ENCODE results near the gene MUC3A.
"Not testable (repeated sequence)": the region's sequence is repeated elsewhere in the genome, so short reads cannot be mapped to it uniquely, and the experiment has no call there.

MUC3A gene, protein sequence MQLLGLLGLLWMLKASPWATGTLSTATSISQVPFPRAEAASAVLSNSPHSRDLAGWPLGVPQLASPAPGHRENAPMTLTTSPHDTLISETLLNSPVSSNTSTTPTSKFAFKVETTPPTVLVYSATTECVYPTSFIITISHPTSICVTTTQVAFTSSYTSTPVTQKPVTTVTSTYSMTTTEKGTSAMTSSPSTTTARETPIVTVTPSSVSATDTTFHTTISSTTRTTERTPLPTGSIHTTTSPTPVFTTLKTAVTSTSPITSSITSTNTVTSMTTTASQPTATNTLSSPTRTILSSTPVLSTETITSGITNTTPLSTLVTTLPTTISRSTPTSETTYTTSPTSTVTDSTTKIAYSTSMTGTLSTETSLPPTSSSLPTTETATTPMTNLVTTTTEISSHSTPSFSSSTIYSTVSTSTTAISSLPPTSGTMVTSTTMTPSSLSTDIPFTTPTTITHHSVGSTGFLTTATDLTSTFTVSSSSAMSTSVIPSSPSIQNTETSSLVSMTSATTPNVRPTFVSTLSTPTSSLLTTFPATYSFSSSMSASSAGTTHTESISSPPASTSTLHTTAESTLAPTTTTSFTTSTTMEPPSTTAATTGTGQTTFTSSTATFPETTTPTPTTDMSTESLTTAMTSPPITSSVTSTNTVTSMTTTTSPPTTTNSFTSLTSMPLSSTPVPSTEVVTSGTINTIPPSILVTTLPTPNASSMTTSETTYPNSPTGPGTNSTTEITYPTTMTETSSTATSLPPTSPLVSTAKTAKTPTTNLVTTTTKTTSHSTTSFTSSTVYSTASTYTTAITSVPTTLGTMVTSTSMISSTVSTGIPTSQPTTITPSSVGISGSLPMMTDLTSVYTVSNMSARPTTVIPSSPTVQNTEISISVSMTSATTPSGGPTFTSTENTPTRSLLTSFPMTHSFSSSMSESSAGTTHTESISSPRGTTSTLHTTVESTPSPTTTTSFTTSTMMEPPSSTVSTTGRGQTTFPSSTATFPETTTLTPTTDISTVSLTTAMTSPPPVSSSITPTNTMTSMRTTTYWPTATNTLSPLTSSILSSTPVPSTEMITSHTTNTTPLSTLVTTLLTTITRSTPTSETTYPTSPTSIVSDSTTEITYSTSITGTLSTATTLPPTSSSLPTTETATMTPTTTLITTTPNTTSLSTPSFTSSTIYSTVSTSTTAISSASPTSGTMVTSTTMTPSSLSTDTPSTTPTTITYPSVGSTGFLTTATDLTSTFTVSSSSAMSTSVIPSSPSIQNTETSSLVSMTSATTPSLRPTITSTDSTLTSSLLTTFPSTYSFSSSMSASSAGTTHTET (N-terminal part only)

GRCh38 chr7:100949227-100949932 lies at the start of gene MUC3A:
TSS of gene MUC3A (plus strand) at chr7:100949534. CDS start at chr7:100949625, 91 bp downstream.
- no peak for DNase-seq (ENCODE audit: low spot score)

GRCh38 chr7:100900978-100901377 lies 48.4 kb upstream of the MUC3A start:
- DNase-seq (ENCODE audit: low spot score): no peak

DNA sequence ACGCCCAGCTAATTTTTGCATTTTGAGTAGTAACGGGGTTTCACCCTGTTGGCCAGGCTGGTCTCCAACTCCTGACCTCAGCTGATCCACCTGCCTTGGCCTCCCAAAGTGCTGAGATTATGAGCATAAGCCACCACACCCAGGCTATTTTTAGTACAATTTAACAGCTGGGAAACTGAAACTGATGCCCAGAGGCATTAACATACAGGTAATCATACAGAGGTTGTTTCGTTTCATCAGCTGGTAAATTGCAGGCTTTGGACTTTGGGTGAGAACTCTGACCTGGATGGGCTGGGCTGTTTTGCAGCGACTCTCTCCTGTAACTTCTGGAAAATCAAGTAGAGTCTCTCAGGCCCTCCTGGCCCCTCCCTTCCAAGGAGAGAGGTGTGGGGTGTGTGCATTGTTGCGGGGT lies 47.4 kb upstream of the MUC3A start:
- no peak for DNase-seq (ENCODE audit: low spot score)

DNA sequence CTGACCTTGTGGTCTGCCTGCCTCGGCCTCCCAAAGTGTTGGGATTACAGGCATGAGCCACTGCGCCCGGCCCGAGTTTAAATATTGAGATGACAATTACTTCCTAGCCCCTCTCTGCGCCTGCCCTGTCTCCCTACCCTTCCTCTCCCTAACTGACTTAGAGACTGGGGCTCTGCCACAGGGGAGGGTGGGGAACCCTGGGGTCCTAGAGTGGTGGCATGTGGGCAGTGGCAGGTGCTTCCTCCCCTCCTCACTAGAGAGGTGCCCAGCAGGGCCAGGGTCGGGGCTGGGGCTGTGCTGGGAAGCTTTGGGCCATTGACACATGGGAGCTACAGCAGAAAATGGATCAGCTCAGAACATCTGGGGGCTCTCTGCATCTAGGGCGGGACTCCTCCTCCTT lies 46.7 kb upstream of the MUC3A start:
- DNase-seq (ENCODE audit: low spot score): no peak

DNA sequence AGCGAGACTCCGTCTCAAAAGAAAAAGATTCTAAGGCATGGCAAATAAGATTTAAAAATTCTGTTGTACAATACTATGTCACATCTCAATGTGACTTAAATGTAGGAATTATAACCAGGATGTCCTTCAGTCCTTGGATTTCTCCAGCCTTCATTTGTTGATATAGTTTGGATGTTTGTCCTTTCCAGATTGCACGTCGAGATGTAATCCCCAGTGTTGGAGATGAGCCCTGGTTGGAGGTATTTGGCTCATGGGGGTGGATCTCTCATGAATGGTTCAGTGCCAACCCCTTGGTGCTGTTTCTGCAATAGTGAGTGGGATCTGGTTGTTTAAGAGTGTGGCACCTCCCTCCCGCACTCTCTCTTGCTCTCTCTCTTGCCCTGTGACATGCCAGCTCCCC lies 40.8 kb upstream of the MUC3A start:
- DNase-seq (ENCODE audit: low spot score): no peak

- DNase-seq (ENCODE audit: low spot score): not testable (repeated sequence)
Observed at GRCh38 chr7:100910443-100910842, 38.9 kb upstream of the MUC3A start.

- no peak for DNase-seq (ENCODE audit: low spot score)
Observed at GRCh38 chr7:100911484-100911883, 37.9 kb upstream of the MUC3A start.

GRCh38 chr7:100914208-100914878 lies 35.0 kb upstream of the MUC3A start:
- DNase-seq (ENCODE audit: low spot score): no peak

GRCh38 chr7:100914879-100915447 lies 34.4 kb upstream of the MUC3A start:
- DNase-seq (ENCODE audit: low spot score): no peak

DNA sequence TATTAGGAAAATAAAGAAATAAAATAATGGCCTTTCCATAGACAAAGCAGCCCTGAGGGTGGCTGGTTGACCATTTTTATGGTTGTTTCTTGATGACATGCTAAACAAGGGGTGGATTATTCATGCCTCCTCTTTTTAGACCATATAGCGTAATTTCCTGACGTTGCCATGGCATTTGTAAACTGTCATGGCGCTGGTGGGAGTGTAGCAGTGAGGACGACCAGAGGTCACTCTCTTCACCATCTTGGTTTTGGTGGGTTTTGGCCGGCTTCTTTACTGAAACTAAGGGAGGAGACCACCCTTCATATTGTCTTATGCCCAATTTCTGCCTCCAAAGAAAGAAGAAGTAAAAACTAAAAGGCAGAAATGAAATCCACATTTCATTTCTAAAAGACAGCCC lies 30.0 kb upstream of the MUC3A start:
- not testable (repeated sequence) for DNase-seq (ENCODE audit: low spot score)

DNA sequence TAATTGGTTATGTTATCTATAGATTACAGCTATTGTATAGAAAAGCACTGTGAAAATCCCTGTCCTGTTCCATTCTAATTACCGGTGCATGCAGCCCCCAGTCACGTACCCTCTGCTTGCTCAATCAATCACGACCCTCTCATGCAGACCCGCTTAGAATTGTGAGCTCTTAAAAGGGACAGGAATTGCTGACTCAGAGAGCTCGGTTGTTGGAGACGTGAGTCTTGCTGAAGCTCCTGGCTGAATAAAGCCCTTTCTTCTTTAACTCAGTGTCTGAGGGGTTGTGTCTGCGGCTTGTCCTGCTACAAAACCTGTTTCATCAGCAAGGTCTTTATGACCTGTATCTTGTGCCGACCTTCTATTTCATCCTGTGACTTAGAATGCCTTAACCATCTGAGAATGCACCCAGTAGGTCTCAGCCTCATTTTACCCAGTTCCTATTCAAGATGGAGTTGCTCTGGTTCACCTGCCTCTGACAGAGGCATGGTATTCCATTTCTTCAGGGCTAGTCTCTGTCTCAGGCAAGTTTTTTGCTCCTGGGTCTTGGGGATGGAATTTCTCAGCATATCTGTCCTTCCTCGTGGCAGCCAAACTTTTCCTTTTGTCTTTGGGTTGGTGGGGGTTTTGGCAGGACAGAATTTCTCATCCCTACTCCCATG lies 29.4 kb upstream of the MUC3A start:
- DNase-seq (ENCODE audit: low spot score): not testable (repeated sequence)

DNA sequence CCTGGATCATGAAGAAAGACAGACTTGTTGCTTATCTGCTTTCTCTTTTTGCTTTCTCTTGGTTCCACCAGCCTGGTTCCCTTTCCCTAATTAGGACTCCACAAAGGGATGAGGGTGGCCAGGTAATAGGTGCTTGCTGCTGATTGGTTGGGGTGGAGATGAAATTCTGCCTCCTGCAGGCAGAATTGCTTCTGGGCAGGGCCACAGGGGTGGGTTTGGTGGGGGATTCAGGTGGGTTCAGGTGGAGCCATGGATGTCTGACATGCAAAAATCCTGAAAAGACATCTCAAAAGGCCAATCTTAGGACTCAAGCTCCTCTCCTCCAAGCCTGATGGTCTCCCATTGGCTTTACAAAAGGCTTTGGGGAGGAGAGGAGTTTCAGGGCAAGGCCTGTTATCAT lies 28.3 kb upstream of the MUC3A start:
- no peak for DNase-seq (ENCODE audit: low spot score)

DNA sequence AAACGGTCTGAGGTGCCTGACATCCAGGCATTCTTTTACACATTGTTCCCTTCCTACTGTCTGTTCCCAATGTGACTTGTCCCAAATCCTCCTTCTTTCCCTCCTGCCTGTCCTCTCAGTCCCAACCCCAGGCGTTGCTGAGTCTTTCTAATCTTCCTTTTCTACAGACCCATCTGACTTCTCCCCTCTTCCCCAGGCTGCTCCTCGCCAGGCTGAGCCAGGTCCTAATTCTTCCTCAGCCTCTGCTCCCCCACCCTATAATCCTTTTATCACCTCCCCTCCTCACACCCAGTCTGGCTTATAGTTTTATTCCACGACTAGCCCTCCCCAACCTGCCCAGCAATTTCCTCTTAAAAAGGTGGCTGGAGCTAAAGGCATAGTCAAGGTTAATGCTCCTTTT lies 25.7 kb upstream of the MUC3A start:
- not testable (repeated sequence) for DNase-seq (ENCODE audit: low spot score)

DNA sequence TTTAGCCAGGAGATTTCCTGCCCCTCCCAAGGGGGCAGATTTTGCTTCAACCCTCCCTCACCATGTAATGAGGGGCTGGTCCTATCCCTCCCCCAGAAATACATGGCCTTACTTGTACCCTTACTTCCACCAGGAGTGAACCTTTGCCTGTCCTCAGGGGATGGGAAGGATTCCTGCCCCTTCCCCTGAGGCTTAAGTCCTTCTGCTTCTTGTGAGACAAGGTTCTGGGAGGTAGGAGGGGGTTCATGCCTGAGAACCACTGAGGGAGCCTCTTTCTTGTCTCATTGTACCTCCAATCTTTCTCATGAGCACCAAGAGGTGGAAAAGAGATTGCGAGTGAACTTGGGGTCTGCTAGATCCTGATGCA lies 19.5 kb upstream of the MUC3A start:
- DNase-seq (ENCODE audit: low spot score): no peak

DNA sequence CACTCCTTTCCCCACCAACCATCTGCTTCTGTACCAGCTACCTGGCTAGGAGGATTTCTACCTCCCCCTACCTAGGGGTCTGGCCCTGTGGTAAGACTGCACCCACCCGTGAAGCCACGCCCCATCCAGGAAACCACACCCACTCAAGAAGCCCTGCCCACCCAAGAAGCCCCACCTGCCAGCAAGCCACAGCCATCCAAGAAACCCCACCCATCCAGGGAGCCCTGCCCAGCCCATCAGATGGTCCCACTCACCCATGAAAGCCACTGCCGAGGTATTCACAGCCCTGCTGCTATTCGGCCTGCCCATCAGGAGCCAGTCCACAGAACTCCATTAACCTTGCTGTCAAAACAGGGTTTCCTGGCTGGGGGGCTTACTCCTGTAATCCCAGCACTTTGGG lies 15.6 kb upstream of the MUC3A start:
- DNase-seq (ENCODE audit: low spot score): no peak

- not testable (repeated sequence) for DNase-seq (ENCODE audit: low spot score)
Observed at GRCh38 chr7:100935381-100935780, 14.0 kb upstream of the MUC3A start.

DNA sequence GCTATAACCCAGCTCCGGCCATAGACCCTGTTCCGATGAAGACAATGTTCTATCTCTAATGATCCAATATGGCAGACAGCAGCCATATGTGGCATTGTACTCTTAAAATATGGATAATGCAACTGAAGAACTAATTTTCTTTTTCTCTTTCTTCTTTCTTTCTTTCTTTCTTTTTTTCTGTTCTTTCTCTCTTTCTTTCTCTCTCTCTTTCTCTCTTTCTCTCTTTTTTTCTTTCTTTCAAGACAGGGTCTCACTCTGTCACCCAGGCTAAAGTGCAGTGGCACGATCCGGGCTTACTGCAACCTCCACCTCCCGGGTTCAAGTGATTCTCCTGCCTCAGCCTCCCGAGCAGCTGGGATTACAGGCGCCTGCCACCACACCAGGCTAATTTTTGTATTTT lies 13.2 kb upstream of the MUC3A start:
- DNase-seq (ENCODE audit: low spot score): not testable (repeated sequence)

- no peak for DNase-seq (ENCODE audit: low spot score)
Observed at GRCh38 chr7:100942045-100942774, 7.1 kb upstream of the MUC3A start.

- no peak for DNase-seq (ENCODE audit: low spot score)
Observed at GRCh38 chr7:100943693-100944092, 5.6 kb upstream of the MUC3A start.

All from left forelimb (tissue), 1 donor.